HG02610 (cell line): ENCODE results near the gene DNAJC16.
"Not testable (repeated sequence)": the region's sequence is repeated elsewhere in the genome, so short reads cannot be mapped to it uniquely, and the experiment has no call there.

Experiments
- ATAC-seq: cut with Tn5 transposase; IDR thresholded peaks from one replicate; pipeline ENCODE4 v1.9.1; 2021; ENCODE audit warnings: mild to moderate bottlenecking, moderate library complexity; ENCODE audit not compliant: unreplicated experiment

The DNAJC16 gene

DNA sequence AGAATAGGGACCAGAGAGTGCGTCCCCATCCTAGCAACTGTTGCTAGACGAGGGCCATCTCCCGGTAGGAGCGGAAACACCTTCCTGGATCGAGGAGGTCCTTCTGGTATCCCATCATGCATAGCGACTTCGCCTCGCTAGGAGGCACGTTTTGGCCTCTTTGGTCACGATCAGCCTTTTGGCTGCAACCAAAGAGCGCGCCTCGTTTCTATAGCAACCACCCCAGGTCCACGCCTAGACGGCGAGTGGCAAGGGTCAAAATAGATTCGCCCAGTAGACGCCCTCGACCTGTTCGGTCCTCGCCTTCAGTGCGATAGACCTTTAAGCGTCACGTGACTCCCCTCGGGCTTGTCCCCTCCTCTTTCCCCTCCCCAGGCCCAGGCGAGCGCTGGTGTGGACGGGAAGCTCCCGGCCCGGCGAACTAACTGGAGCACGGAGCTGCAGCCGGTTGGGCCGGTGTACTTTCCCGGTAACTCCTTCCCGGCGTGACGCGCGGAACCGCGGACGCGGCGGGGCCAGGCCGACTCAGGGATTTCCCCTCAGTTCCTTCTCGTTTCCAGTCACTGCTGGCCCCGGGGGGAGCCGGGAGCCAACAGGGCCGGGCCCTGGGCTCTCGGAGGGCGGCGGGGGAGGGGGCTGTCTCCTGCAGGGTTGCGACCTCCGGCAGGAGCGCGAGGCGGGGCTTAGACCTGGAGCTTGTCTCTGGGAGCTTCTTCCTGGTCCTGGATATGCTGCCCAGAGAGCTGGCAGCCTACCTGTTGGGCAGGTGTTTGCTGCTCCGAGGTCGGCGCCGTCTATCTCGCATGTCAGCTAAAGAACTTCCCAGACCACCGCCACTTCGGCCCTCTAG is at the start of gene DNAJC16:
Gene DNAJC16, plus strand, starts transcription at position 359 of the 850 bp plus-strand sequence. CDS start 2,258 bp downstream, outside the sequence.
- ATAC-seq: peak; percentile 52

GRCh38 chr1:15476927-15477326 is 49.7 kb upstream of the DNAJC16 start:
- ATAC-seq: no peak

DNA sequence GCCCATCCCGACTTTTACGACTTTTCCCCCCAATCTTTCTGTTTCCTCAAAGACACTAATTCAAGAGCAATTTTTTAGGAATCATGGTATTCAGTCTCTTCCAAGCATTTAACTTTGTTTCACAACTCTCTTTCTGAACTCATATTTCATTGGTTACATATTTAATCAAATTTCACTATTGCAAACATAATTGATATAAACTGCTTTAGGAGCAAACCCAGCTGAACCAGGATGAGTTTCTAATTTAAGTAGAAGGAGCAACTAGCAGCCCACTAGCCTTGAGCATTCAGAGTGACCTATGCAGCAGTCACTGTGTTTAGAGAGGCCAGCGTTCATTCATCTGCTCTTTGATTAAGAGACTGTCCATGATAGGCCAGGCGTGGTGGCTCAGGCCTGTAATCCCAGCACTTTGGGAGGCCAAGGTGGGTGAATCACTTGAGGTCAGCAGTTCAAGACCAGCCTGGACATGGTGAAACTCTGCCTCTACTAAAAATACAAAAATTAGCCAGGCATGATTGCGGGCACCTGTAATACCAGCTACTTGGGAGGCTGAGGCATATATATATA is 48.9 kb upstream of the DNAJC16 start:
- no peak for ATAC-seq

DNA sequence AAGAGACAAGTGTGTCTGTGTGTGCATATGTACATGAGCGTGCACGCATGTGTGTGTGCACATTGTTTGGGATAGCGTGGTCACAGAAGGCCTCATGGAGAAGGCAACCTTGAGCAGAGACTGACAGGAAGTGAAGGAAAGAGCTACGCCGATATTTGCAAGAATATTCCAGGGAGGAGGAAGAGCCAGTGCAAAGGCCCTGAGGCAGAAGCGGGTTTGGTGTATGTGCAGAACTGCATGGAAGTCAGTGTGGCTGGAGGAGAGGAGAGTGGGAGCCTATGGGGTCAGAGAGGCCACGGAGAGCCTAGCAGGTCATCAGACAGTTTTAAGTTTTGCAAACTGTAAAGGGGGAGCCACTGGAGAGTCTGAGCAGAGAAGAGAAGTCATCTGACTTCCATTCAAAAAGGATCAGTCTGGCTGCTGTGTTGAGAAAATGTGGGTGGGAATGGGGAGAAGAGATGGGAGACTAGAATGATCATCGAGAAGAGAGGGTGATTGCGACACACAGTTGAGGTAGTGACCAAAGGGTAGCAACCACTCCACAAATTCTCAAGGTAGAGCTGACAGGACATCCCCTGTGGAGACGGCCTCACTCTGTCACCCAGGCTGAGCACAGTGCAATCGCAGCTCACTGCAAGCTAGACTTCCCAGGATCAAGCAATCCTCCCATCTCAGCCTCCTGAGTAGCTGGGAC is 46.8 kb upstream of the DNAJC16 start:
- no peak for ATAC-seq

DNA sequence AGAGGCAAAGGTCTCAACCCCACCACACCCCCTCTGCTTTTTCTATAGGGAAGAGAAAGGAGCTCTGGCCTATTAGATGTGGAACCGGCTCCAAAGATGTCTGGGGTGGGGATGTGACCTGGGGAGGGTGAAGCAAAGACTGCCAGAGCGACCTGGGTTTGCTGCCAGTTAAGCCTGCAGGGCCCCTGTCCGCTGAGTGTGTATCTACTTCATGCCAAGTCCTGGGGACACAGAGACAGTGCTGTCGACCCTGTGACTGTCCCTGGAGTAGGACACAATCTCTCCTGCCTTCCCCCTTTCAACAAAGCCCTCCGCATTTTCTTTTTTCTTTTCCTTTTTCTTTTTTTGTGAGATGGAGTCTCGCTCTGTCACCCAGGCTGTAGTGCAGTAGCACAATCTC is 44.2 kb upstream of the DNAJC16 start:
- ATAC-seq: not testable (repeated sequence)

DNA sequence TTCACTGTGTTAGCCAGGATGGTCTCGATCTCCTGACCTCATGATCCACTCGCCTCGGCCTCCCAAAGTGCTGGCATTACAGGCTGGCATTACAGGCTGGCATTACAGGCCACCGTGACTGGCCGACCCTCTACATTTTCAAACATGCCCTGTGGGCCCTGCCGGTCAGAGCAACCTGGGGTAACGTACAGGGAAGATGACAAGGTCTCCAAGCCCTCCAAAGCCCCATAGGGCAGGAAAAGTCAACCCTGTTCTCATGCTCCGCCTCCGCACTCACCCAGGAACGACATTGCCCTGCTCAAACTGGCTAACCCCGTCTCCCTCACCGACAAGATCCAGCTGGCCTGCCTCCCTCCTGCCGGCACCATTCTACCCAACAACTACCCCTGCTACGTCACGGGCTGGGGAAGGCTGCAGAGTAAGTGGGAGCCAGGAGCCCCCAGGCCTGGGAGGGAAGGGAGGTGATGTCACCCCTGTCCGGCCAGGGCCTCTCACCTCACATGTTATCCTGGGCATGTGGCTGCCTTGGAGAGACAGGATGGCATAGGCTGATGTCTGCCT is 43.6 kb upstream of the DNAJC16 start:
- not testable (repeated sequence) for ATAC-seq

GRCh38 chr1:15483971-15484370 is 42.7 kb upstream of the DNAJC16 start:
- no peak for ATAC-seq

GRCh38 chr1:15484443-15484842 is 42.2 kb upstream of the DNAJC16 start:
- ATAC-seq: not testable (repeated sequence)

DNA sequence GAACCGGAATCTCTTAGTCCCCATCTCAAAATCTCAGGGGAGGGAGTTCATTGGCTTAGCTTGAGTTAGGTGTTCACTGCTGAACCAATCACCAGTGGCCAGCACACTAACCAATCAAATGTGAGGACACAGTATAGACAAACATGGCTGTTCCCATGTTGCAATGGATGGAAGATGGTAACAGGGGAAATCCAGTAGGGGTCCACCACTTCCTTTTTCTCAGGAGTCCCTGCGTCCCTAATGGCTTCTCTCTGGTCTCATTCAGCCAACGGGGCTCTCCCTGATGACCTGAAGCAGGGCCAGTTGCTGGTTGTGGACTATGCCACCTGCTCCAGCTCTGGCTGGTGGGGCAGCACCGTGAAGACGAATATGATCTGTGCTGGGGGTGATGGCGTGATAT is 41.0 kb upstream of the DNAJC16 start:
- ATAC-seq: no peak

DNA sequence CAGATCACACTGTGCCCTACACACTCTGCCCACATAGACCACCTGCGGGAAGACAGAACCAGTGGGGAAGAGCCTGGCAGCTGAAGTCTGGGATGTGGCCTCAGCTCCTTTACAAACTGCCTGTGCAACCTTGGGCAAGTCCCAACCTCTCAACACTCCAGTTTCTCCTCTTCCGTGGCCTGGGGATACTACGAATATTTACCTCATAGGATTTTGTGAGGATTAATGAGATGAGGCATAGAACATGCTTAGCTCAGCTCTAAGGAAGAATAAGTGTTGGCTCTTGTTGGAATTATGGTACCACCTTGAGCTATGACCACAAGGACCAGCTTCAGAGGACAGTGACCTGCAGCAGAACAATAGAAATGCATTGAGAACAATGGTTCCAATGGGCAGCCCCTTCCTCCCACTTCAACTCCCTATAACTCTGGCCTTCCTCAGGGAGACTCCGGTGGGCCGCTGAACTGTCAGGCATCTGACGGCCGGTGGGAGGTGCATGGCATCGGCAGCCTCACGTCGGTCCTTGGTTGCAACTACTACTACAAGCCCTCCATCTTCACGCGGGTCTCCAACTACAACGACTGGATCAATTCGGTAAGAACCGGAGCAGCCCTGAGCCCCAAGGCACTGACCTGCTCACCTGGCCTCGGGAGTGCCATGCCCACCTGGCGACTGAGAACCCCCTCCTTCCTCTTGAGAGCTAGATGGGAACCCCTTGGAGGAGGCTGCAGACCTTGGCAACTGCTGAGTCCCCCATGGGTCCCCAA is 39.6 kb upstream of the DNAJC16 start:
- ATAC-seq: not testable (repeated sequence)

- no peak for ATAC-seq
Observed at GRCh38 chr1:15488371-15488770, 38.3 kb upstream of the DNAJC16 start.

DNA sequence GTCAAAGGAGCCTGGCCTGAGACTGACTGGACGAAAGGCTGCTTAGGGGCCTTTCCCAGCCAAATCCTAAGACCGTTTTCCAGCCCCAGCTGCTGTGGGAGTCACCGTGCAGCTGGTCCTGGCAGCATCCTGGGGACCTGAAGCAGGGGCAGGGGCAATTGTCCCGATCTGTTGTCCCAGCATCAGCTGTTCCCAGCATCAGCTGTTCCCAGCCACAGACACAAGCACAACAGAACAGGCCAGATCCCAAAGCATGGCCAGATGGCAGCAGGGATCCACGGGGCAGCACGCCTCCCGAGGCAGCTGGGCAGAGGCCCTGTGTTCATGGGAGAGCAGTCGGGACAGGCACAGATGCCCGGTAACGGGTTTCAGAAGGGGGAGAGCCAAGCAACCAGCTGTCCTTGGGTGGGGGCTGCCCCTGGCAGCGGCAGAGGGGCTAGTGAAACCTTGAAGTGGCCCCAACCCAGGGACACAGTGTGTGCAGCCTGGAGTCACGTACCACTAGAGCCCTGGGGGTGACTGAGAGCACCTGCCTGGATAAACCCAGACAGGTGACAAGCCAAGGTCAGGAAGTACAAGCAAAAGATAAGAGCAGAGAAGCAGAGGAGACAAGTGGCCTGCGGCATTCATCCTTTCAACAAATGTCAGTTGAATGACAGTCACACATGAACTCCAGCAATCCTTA is 37.5 kb upstream of the DNAJC16 start:
- ATAC-seq: no peak

- not testable (repeated sequence) for ATAC-seq
Observed at GRCh38 chr1:15491010-15491409, 35.6 kb upstream of the DNAJC16 start.

DNA sequence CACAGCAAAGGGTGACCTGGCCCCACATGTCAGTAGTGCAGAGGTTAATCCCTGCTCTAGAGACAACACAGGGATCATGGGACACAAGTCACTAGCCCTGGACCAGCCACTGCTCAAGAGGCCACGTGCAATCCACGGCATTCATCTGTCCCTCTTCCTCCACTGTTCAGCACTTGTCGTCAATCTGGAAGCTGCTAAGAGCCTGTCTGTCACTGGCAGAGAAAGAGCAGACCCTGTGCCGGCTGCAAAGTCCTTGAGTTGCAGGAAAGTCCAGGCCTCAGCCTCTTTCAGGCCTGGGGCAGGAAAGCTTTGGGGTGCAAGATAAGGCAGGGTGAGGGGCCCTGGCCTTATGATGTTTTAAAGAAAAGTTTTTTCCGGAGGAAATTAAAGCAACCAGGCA is 34.1 kb upstream of the DNAJC16 start:
- ATAC-seq: no peak

GRCh38 chr1:15493869-15494390 is 32.7 kb upstream of the DNAJC16 start:
- no peak for ATAC-seq

- no peak for ATAC-seq
Observed at GRCh38 chr1:15500184-15501178, 26.2 kb upstream of the DNAJC16 start.

DNA sequence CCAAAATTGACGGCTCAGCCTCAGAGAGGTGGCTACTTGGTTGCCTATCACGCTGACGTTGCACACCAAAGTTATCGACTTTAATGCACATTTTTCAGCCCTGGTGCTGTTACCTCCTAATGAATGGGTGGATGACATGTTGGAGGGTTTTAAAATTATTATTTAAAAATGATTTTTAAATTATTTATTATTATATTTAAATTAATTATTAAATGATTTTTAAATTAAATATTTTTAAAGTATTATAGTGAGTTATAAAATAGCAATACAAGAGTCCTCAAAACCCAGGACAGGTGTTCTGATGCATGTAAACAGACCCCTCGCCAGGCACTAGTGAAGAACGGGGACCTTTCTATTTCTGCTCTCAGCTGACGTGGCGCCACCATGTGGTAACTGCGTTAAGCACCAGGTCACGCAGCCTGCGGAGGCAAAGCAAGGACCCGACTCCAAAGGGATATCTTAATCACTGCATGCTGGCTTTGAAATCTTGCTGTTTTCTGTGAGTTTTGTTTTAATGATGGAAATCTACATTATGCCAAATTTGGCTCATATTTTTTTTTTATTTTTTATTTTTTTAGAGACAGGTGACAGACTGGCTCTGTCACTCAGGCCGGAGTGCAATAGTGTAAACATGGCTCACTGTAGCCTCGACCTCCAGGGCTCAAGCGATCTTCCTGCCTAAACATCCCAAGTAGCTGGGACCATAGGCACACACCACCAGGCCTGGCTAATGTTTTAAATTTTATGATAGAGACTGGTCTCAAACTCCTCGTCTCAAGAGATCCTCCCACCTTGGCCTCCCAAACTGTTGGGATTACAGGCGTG is 25.2 kb upstream of the DNAJC16 start:
- ATAC-seq: no peak

GRCh38 chr1:15504436-15504835 is 22.2 kb upstream of the DNAJC16 start:
- no peak for ATAC-seq
